Liver (tissue), 10 donors: ENCODE data around the gene SETD1A. TPM values are rescaled to one million over a fixed set of nuclear protein-coding genes. Genes with fewer than 3 reads are reported as not detected.

Experiments used
- DNase-seq: peaks from one replicate; pipeline ENCODE4 v3.0.0-alpha.2; 2017; ENCODE audit warnings: low spot score
- H3K27ac ChIP-seq, 2 donors: one replicate each; pipeline ENCODE4 v1.7.0; 2013; ENCODE audit warnings: inconsistent platforms in 2 of 2, low read length in 2 of 2, control low read depth in 1 of 2, low read depth in 1 of 2, mild to moderate bottlenecking in 1 of 2
- H3K27me3 ChIP-seq, 4 donors: one replicate each; pipeline versions ENCODE4 v1.6.1 to v1.7.0; 2013; ENCODE audit warnings: low read length in 3 of 4, inconsistent platforms in 1 of 4, mild to moderate bottlenecking in 1 of 4, moderate library complexity in 1 of 4; ENCODE audit not compliant: control insufficient read depth in 4 of 4, insufficient read depth in 4 of 4
- H3K36me3 ChIP-seq, 4 donors: one replicate each; pipeline versions ENCODE4 v1.6.1 to v1.7.0; 2013; ENCODE audit warnings: low read length in 3 of 4, mild to moderate bottlenecking in 3 of 4, low read depth in 1 of 4, moderate library complexity in 1 of 4; ENCODE audit not compliant: control insufficient read depth in 4 of 4, insufficient read depth in 3 of 4
- H3K4me1 ChIP-seq, 4 donors: one replicate each; pipeline versions ENCODE4 v1.6.1 to v1.7.0; 2013; ENCODE audit warnings: low read length in 3 of 4, mild to moderate bottlenecking in 3 of 4, moderate library complexity in 1 of 4; ENCODE audit not compliant: control insufficient read depth in 4 of 4, insufficient read depth in 4 of 4
- H3K4me3 ChIP-seq, 3 donors: one replicate each; pipeline versions ENCODE4 v1.6.1 to v1.7.0; 2013; ENCODE audit warnings: low read length in 3 of 3, control low read depth in 1 of 3, low read depth in 1 of 3, mild to moderate bottlenecking in 1 of 3
- H3K9ac ChIP-seq, 2 donors: one replicate each; pipeline ENCODE4 v1.7.0; 2013; ENCODE audit warnings: low read length in 2 of 2, mild to moderate bottlenecking in 2 of 2, moderate library complexity in 2 of 2, control low read depth in 1 of 2, low read depth in 1 of 2
- H3K9me3 ChIP-seq, 4 donors: one replicate each; pipeline versions ENCODE4 v1.6.1 to v1.7.0; 2013; ENCODE audit warnings: low read length in 3 of 4; ENCODE audit not compliant: control insufficient read depth in 4 of 4
- ATF3 ChIP-seq: IDR thresholded peaks from 2 replicates; pipeline ENCODE4 v1.6.1; 2016; ENCODE audit warnings: antibody characterized with exemption
- CTCF ChIP-seq: fragments of 150-350 bp; IDR thresholded peaks from 2 replicates; pipeline ENCODE4 v1.5.1; 2017; ENCODE audit warnings: improper control_type of control experiment, low read depth, low read length; ENCODE audit not compliant: missing input control
- EGR1 ChIP-seq, 2 donors: IDR thresholded peaks; 2 replicates each; pipeline ENCODE4 v1.6.1; 2016 to 2018; ENCODE audit warnings: antibody characterized with exemption in 2 of 2, low read depth in 2 of 2
- FOXA1 ChIP-seq: IDR thresholded peaks from 2 replicates; pipeline ENCODE4 v1.6.1; 2016; ENCODE audit warnings: antibody characterized with exemption
- FOXA2 ChIP-seq: IDR thresholded peaks from 2 replicates; pipeline ENCODE4 v1.6.1; 2016; ENCODE audit warnings: antibody characterized with exemption
- GABPA ChIP-seq, 2 donors: IDR thresholded peaks in 1 of 2; conservative IDR thresholded peaks in 1 of 2; 2 replicates each; pipeline ENCODE4 v1.6.1; 2016; ENCODE audit warnings: antibody characterized with exemption in 2 of 2, mild to moderate bottlenecking in 1 of 2, moderate library complexity in 1 of 2
- HNF4A ChIP-seq, 2 donors: conservative IDR thresholded peaks; 2 replicates each; pipeline ENCODE4 v1.6.1; 2016; ENCODE audit warnings: antibody characterized with exemption in 2 of 2, mild to moderate bottlenecking in 2 of 2
- HNF4G ChIP-seq: IDR thresholded peaks from 2 replicates; pipeline ENCODE4 v1.6.1; 2016; ENCODE audit warnings: antibody characterized with exemption
- JUND ChIP-seq, 2 donors: IDR thresholded peaks; 2 replicates each; pipeline ENCODE4 v1.6.1; 2016; ENCODE audit warnings: antibody characterized with exemption in 2 of 2
- MAX ChIP-seq: IDR thresholded peaks from 2 replicates; pipeline ENCODE4 v1.6.1; 2016; ENCODE audit warnings: antibody characterized with exemption
- NR2F2 ChIP-seq: IDR thresholded peaks from 2 replicates; pipeline ENCODE4 v1.6.1; 2016; ENCODE audit warnings: antibody characterized with exemption
- RAD21 ChIP-seq, 2 donors: IDR thresholded peaks; 2 replicates each; pipeline ENCODE4 v1.6.1; 2016; ENCODE audit warnings: antibody characterized with exemption in 2 of 2, mild to moderate bottlenecking in 2 of 2
- REST ChIP-seq: IDR thresholded peaks from 2 replicates; pipeline ENCODE4 v1.6.1; 2016; ENCODE audit warnings: antibody characterized with exemption, mild to moderate bottlenecking
- RXRA ChIP-seq, 2 donors: IDR thresholded peaks; 2 replicates each; pipeline ENCODE4 v1.6.1; 2017 to 2018; ENCODE audit warnings: antibody characterized with exemption in 2 of 2, mild to moderate bottlenecking in 1 of 2
- SP1 ChIP-seq: IDR thresholded peaks from 2 replicates; pipeline ENCODE4 v1.6.1; 2018; ENCODE audit warnings: antibody characterized with exemption, mild to moderate bottlenecking
- TAF1 ChIP-seq: conservative IDR thresholded peaks from 2 replicates; pipeline ENCODE4 v1.6.1; 2016; ENCODE audit warnings: antibody characterized with exemption, mild to moderate bottlenecking
- YY1 ChIP-seq: IDR thresholded peaks from 2 replicates; pipeline ENCODE4 v1.6.1; 2016; ENCODE audit warnings: antibody characterized with exemption, mild to moderate bottlenecking
- ZBTB33 ChIP-seq: IDR thresholded peaks from 2 replicates; pipeline ENCODE4 v1.6.1; 2016; ENCODE audit warnings: antibody characterized with exemption
- WGBS: extraction: QIAGEN DNeasy Blood & Tissue Kit; methylation state at CpG from one replicate; pipeline ENCODE4 v1.1.7; 2013; 5-methylcytosine and 5-hydroxymethylcytosine counted together
- polyA plus RNA-seq, 2 donors: library from polyadenylated mRNA; stranded (reverse) in 1 of 2; unstranded in 1 of 2; fragments of 200-250 nt in 1 of 2; fragments of >200 nt in 1 of 2; fragmentation: Nextera tagmentation in 1 of 2; extraction: Ambion mirVana in 1 of 2; gene quantifications; one replicate each; pipeline versions ENCODE4 v1.2.1 to v1.2.3, GENCODE V29; 2013 to 2015
- small RNA-seq: library from RNA; depleted of rRNA; stranded (forward); fragments of <200 nt; gene quantifications from one replicate; pipeline ENCODE3, GENCODE V24; 2014
- total RNA-seq, 2 donors: library from RNA; depleted of rRNA; stranded (reverse); fragments of >200 nt; gene quantifications; one replicate each; pipeline ENCODE4 v1.2.3, GENCODE V29; 2014
- donor health status: healthy.
- donor health status: healthy.
- donor health status: healthy.
- donor health status: healthy.
- donor health status: healthy.

The SETD1A gene
- total and polyA plus RNA-seq, 4 donors = 2.7 to 4.9 (median 3.7) TPM

GRCh38 chr16:31033709-31034492 lies 76.3 kb downstream of the SETD1A start:
- H3K27me3 ChIP-seq = no peaks in the 10 kb centered on the region
- TF ChIP-seq JUND (IDR thresholded peaks at IDR 0.05) (no peak), RAD21 (IDR thresholded peaks at IDR 0.05) (peak; percentile 21 to 33), FOXA1 (no peak), ZBTB33 (no peak), HNF4G (no peak), YY1 (peak; percentile 40), REST (peak; percentile 85), NR2F2 (no peak), FOXA2 (no peak), TAF1 (peak; percentile 68), RXRA (IDR thresholded peaks at IDR 0.05) (peak in 1 of 2 donors; percentile 34), HNF4A (conservative IDR thresholded peaks at IDR 0.05) (peak; percentile 73 to 78), EGR1 (IDR thresholded peaks at IDR 0.05; ENCODE audit: low read depth in 2 of 2) (no peak), GABPA (IDR thresholded peaks at IDR 0.05 in 1 of 2, conservative IDR thresholded peaks at IDR 0.05 in 1 of 2) (peak in 1 of 2 donors; percentile 79), SP1 (peak; percentile 53), MAX (peak; percentile 95), CTCF (no peak), ATF3 (no peak)
- under 1% methylated on average over 47 of the region's 47 CpGs for WGBS
- peak; percentile 91 for DNase-seq
- peaks cover 4 to 13% (median 7%) of the 10 kb centered on the region in 4 donors for H3K4me1 ChIP-seq
- peak overlapping the region; percentile 87 to 93 for H3K9ac ChIP-seq
- H3K4me3 ChIP-seq = peak overlapping the region; percentile 81 to 86 (median 82)
- H3K27ac ChIP-seq = peak overlapping the region; percentile 98 to 99
- H3K9me3 ChIP-seq = no peaks in the 10 kb centered on the region
- peaks cover 10 to 20% (median 13%) of the 10 kb centered on the region in 4 donors for H3K36me3 ChIP-seq

Small RNA genes within 50 kb of the gene (small RNA-seq; reads per million reads assigned to genes)
- gene AC135048.1 = not detected

Other genes starting within 250 kb of the SETD1A start
- 10 to 100 TPM in 1 of 2 donors, 1 to 10 TPM in 1; 9.2 to 16.3 TPM for gene PHKG2, start 209.3 kb upstream of the SETD1A start, total RNA-seq
- gene PHKG2, start 209.3 kb upstream of the SETD1A start, polyA plus RNA-seq = 10 to 100 TPM; 19.5 to 21.2 TPM
- 1 to 10 TPM in 1 of 2 donors, under 1 TPM in 1; 0.33 to 2.7 TPM for gene CFAP119, start 195.7 kb upstream of the SETD1A start, total RNA-seq
- gene CFAP119, start 195.7 kb upstream of the SETD1A start, polyA plus RNA-seq = 1 to 10 TPM in 1 of 2 donors, under 1 TPM in 1; 0.82 to 1.6 TPM
- 10 to 100 TPM; 41.0 to 55.4 TPM for gene RNF40, start 195.4 kb upstream of the SETD1A start, total RNA-seq
- gene RNF40, start 195.4 kb upstream of the SETD1A start, polyA plus RNA-seq = 10 to 100 TPM; 25.9 to 27.1 TPM
- gene ZNF629, start 170.5 kb upstream of the SETD1A start, total RNA-seq = 1 to 10 TPM; 3.3 to 4.2 TPM
- 1 to 10 TPM in 1 of 2 donors, under 1 TPM in 1; 0.86 to 3.5 TPM for gene ZNF629, start 170.5 kb upstream of the SETD1A start, polyA plus RNA-seq
- gene BCL7C, start 63.7 kb upstream of the SETD1A start, total RNA-seq = 1 to 10 TPM; 3.4 to 6.1 TPM
- 1 to 10 TPM; 4.9 to 7.1 TPM for gene BCL7C, start 63.7 kb upstream of the SETD1A start, polyA plus RNA-seq
- gene CTF1, start 61.1 kb upstream of the SETD1A start, total RNA-seq = under 1 TPM in 1 of 2 donors, not detected in 1; 0.75 TPM
- under 1 TPM; 0.19 to 0.35 TPM for gene CTF1, start 61.1 kb upstream of the SETD1A start, polyA plus RNA-seq
- gene FBXL19, start 34.2 kb upstream of the SETD1A start, total RNA-seq = 1 to 10 TPM; 3.0 to 4.8 TPM
- 1 to 10 TPM in 1 of 2 donors, under 1 TPM in 1; 0.31 to 2.4 TPM for gene FBXL19, start 34.2 kb upstream of the SETD1A start, polyA plus RNA-seq
- gene ORAI3, start 8.7 kb upstream of the SETD1A start, total RNA-seq = 10 to 100 TPM; 26.6 to 39.1 TPM
- gene ORAI3, start 8.7 kb upstream of the SETD1A start, polyA plus RNA-seq = 10 to 100 TPM; 28.8 to 34.1 TPM
- 10 to 100 TPM; 23.9 to 84.8 TPM for gene HSD3B7, start 27.5 kb downstream of the SETD1A start, total RNA-seq
- 10 to 100 TPM; 74.0 to 93.9 TPM for gene HSD3B7, start 27.5 kb downstream of the SETD1A start, polyA plus RNA-seq
- 1 to 10 TPM in 1 of 2 donors, under 1 TPM in 1; 0.09 to 1.2 TPM for gene STX1B, start 52.9 kb downstream of the SETD1A start, total RNA-seq
- gene STX1B, start 52.9 kb downstream of the SETD1A start, polyA plus RNA-seq = under 1 TPM; 0.19 to 0.82 TPM
- gene STX4, start 75.8 kb downstream of the SETD1A start, total RNA-seq = 10 to 100 TPM; 11.4 to 19.8 TPM
- 10 to 100 TPM; 14.9 to 22.1 TPM for gene STX4, start 75.8 kb downstream of the SETD1A start, polyA plus RNA-seq
- gene ZNF668, start 116.5 kb downstream of the SETD1A start, total RNA-seq = 1 to 10 TPM; 4.4 to 4.8 TPM
- 1 to 10 TPM in 1 of 2 donors, under 1 TPM in 1; 0.92 to 3.3 TPM for gene ZNF668, start 116.5 kb downstream of the SETD1A start, polyA plus RNA-seq
- gene ZNF646, start 116.7 kb downstream of the SETD1A start, total RNA-seq = 1 to 10 TPM; 5.4 to 9.6 TPM
- 1 to 10 TPM in 1 of 2 donors, under 1 TPM in 1; 0.89 to 2.7 TPM for gene ZNF646, start 116.7 kb downstream of the SETD1A start, polyA plus RNA-seq
- gene PRSS53, start 131.2 kb downstream of the SETD1A start, total RNA-seq = 10 to 100 TPM in 1 of 2 donors, under 1 TPM in 1; 0.51 to 14.5 TPM
- 1 to 10 TPM; 1.6 to 4.4 TPM for gene PRSS53, start 131.2 kb downstream of the SETD1A start, polyA plus RNA-seq
- gene VKORC1, start 137.0 kb downstream of the SETD1A start, total RNA-seq = 100 to 1,000 TPM in 1 of 2 donors, 10 to 100 TPM in 1; 29.9 to 166 TPM
- gene VKORC1, start 137.0 kb downstream of the SETD1A start, polyA plus RNA-seq = 100 to 1,000 TPM; 360 to 519 TPM
- 10 to 100 TPM; 10.0 to 29.5 TPM for gene BCKDK, start 150.6 kb downstream of the SETD1A start, total RNA-seq
- 10 to 100 TPM; 40.2 to 41.6 TPM for gene BCKDK, start 150.6 kb downstream of the SETD1A start, polyA plus RNA-seq
- 10 to 100 TPM; 20.9 to 37.4 TPM for gene KAT8, start 159.9 kb downstream of the SETD1A start, total RNA-seq
- gene KAT8, start 159.9 kb downstream of the SETD1A start, polyA plus RNA-seq = 10 to 100 TPM; 15.9 to 18.3 TPM
- gene PRSS8, start 178.0 kb downstream of the SETD1A start, total RNA-seq = 1 to 10 TPM; 1.1 to 8.3 TPM
- 10 to 100 TPM in 1 of 2 donors, 1 to 10 TPM in 1; 8.5 to 50.1 TPM for gene PRSS8, start 178.0 kb downstream of the SETD1A start, polyA plus RNA-seq
- gene PRSS36, start 192.3 kb downstream of the SETD1A start, total RNA-seq = under 1 TPM; 0.09 to 0.50 TPM
- 1 to 10 TPM in 1 of 2 donors, under 1 TPM in 1; 0.74 to 2.1 TPM for gene PRSS36, start 192.3 kb downstream of the SETD1A start, polyA plus RNA-seq
- gene FUS, start 222.4 kb downstream of the SETD1A start, total RNA-seq = 10 to 100 TPM; 36.4 to 51.5 TPM
- gene FUS, start 222.4 kb downstream of the SETD1A start, polyA plus RNA-seq = 10 to 100 TPM in 1 of 2 donors, 1 to 10 TPM in 1; 7.5 to 42.3 TPM
- 10 to 100 TPM in 1 of 2 donors, 1 to 10 TPM in 1; 6.7 to 35.9 TPM for gene PYCARD, start 245.0 kb downstream of the SETD1A start, total RNA-seq
- 10 to 100 TPM in 1 of 2 donors, 1 to 10 TPM in 1; 9.7 to 11.8 TPM for gene PYCARD, start 245.0 kb downstream of the SETD1A start, polyA plus RNA-seq